Chondrocyte (in vitro differentiated cells): ENCODE data around the gene CACNA1C. TPM values are rescaled to one million over a fixed set of nuclear protein-coding genes. Genes with fewer than 3 reads are reported as not detected.

Source experiments
- DNase-seq: peaks from one replicate; pipeline ENCODE4 v3.0.0; 2021; ENCODE audit warnings: mixed read lengths, low spot score
- H3K27ac Mint-ChIP-seq: one replicate; pipeline ENCODE4 v1.8.0; 2021; ENCODE audit warnings: mild to moderate bottlenecking, moderate library complexity, mixed read lengths; ENCODE audit not compliant: unreplicated experiment
- H3K27me3 Mint-ChIP-seq: 2 replicates; pipeline ENCODE4 v1.8.0; 2021; ENCODE audit warnings: low read depth, mixed read lengths
- H3K36me3 Mint-ChIP-seq: 2 replicates; pipeline ENCODE4 v1.8.0; 2021; ENCODE audit warnings: low read depth, mixed read lengths
- H3K4me1 Mint-ChIP-seq: 2 replicates; pipeline ENCODE4 v1.8.0; 2021; ENCODE audit warnings: low read depth, mild to moderate bottlenecking, mixed read lengths
- H3K4me3 Mint-ChIP-seq: one replicate; pipeline ENCODE4 v1.8.0; 2021; ENCODE audit warnings: mild to moderate bottlenecking, moderate library complexity, mixed read lengths; ENCODE audit not compliant: unreplicated experiment
- H3K9me3 Mint-ChIP-seq: 2 replicates; pipeline ENCODE4 v1.8.0; 2021; ENCODE audit warnings: low read depth, mixed read lengths
- total RNA-seq: library from RNA; stranded (reverse); gene quantifications from 3 replicates; pipeline ENCODE4 v1.2.1, GENCODE V29; 2021
- TF ChIP-seq, protein P1 (sequence below): fragments of 200-600 bp; sonication (generic); IDR thresholded peaks from 2 replicates; pipeline ENCODE4 v1.5.0; 2021; ENCODE audit warnings: antibody characterized with exemption, mild to moderate bottlenecking, moderate library complexity

Gene CACNA1C
- total RNA-seq, 1 donor from 2014 or later, result 27.0 TPM

DNA sequence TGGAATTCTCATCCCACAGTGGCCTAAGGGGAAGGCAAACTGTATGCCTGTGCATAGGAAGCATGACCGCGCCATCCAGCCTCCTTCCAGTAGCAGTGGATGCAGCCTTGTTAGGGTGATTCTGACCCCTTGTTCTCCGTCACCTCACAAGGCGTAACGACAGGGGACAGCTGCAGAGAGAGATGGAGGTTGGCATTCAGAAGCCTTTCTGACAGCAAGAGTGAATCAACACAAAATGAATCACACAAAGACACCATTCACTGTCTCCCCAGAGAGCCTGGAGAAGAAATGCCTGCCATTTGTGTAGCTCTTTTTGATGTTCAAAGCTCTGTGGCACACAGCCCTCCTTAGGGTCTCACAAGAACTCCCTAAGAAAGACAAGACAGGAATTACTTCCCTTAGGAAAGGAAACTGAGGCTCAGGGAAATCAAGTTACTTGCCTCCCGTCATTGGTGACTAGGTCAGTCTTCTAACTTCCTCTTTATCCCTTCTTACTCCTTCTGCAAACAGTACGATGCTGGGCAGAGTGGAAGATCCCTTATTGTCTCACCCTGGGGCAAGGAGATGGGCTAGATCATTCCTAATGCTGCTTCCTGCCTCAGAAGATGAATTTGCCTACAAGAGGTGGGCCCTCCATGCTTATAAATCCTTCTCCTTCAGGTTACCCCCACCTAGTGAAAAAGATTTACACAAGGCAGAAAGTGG, 280.9 kb downstream of the CACNA1C start:
- Mint-ChIP-seq H3K27ac (peak overlapping the region; percentile 98), H3K27me3 (no peaks in the 10 kb centered on the region), H3K4me1 (peaks cover 83% of the 10 kb centered on the region), H3K4me3 (no peak overlapping the region), H3K9me3 (no peaks in the 10 kb centered on the region), H3K36me3 (peaks cover 2% of the 10 kb centered on the region)
- no peak for DNase-seq
- TF ChIP-seq, protein P1, sequence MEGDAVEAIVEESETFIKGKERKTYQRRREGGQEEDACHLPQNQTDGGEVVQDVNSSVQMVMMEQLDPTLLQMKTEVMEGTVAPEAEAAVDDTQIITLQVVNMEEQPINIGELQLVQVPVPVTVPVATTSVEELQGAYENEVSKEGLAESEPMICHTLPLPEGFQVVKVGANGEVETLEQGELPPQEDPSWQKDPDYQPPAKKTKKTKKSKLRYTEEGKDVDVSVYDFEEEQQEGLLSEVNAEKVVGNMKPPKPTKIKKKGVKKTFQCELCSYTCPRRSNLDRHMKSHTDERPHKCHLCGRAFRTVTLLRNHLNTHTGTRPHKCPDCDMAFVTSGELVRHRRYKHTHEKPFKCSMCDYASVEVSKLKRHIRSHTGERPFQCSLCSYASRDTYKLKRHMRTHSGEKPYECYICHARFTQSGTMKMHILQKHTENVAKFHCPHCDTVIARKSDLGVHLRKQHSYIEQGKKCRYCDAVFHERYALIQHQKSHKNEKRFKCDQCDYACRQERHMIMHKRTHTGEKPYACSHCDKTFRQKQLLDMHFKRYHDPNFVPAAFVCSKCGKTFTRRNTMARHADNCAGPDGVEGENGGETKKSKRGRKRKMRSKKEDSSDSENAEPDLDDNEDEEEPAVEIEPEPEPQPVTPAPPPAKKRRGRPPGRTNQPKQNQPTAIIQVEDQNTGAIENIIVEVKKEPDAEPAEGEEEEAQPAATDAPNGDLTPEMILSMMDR, result no peak

DNA sequence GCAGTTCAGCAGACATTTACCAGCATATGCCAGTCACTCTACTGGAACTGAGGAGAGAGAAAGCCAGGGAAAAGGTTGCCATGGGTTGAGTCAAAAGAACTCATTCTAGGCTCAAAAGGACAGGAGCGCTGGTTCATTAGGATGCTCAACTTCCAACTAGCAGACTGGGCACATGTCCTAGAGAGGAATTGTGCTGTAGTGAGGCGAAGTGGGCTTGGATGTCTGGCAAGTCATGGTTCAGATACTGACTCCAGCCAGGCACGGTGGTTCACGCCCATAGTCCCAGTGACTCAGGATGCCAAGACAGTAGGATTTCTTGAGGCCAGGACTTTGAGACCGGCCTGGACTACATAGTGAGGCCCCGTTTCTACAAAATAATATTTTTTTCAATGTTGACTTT, 281.5 kb downstream of the CACNA1C start:
- Mint-ChIP-seq H3K27me3 (no peaks in the 10 kb centered on the region), H3K36me3 (peaks cover 2% of the 10 kb centered on the region), H3K4me3 (no peak overlapping the region), H3K4me1 (peaks cover 84% of the 10 kb centered on the region), H3K27ac (peak overlapping the region; percentile 98), H3K9me3 (no peaks in the 10 kb centered on the region)
- no peak for DNase-seq
- TF ChIP-seq, protein P1, result no peak

DNA sequence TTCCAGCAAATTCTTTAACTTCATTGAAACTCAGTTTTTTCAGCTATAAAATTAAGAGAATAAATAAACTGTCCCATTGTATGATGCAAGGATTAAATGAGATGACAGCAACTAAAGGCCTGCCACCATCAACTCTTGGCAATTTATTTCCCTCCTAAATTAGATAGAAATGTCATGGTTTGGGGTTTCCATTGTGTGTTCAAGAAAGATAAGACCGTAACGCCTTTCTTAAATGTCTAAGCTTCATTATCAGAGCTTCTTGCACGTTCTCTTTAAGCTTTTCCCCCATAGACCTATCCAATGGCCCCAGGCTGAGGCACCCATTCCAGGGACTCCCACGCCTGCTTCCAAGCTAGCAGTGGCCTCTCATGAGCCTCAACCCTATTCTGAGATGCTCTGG, 281.9 kb downstream of the CACNA1C start:
- H3K4me3 Mint-ChIP-seq, result no peak overlapping the region
- H3K27ac Mint-ChIP-seq, result peak overlapping the region; percentile 98
- H3K27me3 Mint-ChIP-seq, result no peaks in the 10 kb centered on the region
- peaks cover 85% of the 10 kb centered on the region for H3K4me1 Mint-ChIP-seq
- TF ChIP-seq, protein P1, result no peak
- DNase-seq, result no peak
- no peaks in the 10 kb centered on the region for H3K9me3 Mint-ChIP-seq
- peaks cover 2% of the 10 kb centered on the region for H3K36me3 Mint-ChIP-seq

DNA sequence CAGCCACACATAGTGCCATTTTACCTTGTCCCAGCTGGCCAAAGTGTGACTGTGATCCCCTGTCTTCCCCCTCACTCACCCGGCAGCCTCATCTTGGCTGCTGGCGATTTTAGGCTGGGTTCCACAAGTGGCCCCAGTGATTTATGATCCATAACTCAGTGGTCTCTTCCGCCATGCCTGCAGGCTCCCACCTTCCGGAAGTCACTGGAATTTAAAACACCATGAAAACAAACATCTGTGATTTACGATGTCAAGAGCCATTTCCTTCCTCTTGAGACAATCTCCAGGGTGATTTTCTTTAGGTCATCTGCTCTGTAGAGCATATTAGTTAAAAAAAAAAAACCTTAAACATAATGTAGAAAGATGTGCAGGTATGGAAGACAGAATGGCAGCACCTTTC, 282.3 kb downstream of the CACNA1C start:
- Mint-ChIP-seq H3K4me1 (peaks cover 84% of the 10 kb centered on the region), H3K9me3 (no peaks in the 10 kb centered on the region), H3K4me3 (no peak overlapping the region), H3K36me3 (peaks cover 2% of the 10 kb centered on the region), H3K27me3 (no peaks in the 10 kb centered on the region), H3K27ac (peak overlapping the region; percentile 98)
- no peak for DNase-seq
- TF ChIP-seq, protein P1, result no peak

DNA sequence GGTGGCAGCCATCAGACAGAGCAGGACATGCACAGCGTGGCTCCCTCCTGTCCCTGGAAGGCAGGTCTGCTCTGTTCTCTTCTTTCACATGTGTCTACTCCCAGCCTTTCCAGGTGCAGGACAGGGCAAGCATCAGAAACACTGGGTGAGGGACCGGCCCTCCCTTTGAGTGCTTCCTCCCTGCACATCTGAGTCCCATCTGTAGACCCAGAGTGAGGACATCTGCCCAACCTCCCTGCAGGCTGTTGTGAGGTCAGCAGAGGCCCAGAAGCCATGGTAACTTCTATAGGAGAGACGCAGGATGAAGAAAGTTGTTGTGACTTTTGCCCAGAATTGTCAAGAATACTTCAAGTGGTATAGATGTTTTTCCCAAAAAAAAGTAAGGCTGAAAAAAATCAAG, 282.7 kb downstream of the CACNA1C start:
- no peaks in the 10 kb centered on the region for H3K27me3 Mint-ChIP-seq
- TF ChIP-seq, protein P1, result no peak
- peaks cover 2% of the 10 kb centered on the region for H3K36me3 Mint-ChIP-seq
- no peak overlapping the region for H3K4me3 Mint-ChIP-seq
- H3K9me3 Mint-ChIP-seq, result no peaks in the 10 kb centered on the region
- DNase-seq, result no peak
- peak overlapping the region; percentile 98 for H3K27ac Mint-ChIP-seq
- H3K4me1 Mint-ChIP-seq, result peaks cover 86% of the 10 kb centered on the region
